ENCODE results near the gene MELTF. TPM values are rescaled to one million over a fixed set of nuclear protein-coding genes. Genes with fewer than 3 reads are reported as not detected.

MELTF gene
- total and polyA plus RNA-seq, 9 of the 15 experiments (the other 6 are each of a cell fraction or from before 2014, with no cell fraction given), result 0.35 to 10.5 (median 4.5) TPM

- TF ChIP-seq, protein P1, sequence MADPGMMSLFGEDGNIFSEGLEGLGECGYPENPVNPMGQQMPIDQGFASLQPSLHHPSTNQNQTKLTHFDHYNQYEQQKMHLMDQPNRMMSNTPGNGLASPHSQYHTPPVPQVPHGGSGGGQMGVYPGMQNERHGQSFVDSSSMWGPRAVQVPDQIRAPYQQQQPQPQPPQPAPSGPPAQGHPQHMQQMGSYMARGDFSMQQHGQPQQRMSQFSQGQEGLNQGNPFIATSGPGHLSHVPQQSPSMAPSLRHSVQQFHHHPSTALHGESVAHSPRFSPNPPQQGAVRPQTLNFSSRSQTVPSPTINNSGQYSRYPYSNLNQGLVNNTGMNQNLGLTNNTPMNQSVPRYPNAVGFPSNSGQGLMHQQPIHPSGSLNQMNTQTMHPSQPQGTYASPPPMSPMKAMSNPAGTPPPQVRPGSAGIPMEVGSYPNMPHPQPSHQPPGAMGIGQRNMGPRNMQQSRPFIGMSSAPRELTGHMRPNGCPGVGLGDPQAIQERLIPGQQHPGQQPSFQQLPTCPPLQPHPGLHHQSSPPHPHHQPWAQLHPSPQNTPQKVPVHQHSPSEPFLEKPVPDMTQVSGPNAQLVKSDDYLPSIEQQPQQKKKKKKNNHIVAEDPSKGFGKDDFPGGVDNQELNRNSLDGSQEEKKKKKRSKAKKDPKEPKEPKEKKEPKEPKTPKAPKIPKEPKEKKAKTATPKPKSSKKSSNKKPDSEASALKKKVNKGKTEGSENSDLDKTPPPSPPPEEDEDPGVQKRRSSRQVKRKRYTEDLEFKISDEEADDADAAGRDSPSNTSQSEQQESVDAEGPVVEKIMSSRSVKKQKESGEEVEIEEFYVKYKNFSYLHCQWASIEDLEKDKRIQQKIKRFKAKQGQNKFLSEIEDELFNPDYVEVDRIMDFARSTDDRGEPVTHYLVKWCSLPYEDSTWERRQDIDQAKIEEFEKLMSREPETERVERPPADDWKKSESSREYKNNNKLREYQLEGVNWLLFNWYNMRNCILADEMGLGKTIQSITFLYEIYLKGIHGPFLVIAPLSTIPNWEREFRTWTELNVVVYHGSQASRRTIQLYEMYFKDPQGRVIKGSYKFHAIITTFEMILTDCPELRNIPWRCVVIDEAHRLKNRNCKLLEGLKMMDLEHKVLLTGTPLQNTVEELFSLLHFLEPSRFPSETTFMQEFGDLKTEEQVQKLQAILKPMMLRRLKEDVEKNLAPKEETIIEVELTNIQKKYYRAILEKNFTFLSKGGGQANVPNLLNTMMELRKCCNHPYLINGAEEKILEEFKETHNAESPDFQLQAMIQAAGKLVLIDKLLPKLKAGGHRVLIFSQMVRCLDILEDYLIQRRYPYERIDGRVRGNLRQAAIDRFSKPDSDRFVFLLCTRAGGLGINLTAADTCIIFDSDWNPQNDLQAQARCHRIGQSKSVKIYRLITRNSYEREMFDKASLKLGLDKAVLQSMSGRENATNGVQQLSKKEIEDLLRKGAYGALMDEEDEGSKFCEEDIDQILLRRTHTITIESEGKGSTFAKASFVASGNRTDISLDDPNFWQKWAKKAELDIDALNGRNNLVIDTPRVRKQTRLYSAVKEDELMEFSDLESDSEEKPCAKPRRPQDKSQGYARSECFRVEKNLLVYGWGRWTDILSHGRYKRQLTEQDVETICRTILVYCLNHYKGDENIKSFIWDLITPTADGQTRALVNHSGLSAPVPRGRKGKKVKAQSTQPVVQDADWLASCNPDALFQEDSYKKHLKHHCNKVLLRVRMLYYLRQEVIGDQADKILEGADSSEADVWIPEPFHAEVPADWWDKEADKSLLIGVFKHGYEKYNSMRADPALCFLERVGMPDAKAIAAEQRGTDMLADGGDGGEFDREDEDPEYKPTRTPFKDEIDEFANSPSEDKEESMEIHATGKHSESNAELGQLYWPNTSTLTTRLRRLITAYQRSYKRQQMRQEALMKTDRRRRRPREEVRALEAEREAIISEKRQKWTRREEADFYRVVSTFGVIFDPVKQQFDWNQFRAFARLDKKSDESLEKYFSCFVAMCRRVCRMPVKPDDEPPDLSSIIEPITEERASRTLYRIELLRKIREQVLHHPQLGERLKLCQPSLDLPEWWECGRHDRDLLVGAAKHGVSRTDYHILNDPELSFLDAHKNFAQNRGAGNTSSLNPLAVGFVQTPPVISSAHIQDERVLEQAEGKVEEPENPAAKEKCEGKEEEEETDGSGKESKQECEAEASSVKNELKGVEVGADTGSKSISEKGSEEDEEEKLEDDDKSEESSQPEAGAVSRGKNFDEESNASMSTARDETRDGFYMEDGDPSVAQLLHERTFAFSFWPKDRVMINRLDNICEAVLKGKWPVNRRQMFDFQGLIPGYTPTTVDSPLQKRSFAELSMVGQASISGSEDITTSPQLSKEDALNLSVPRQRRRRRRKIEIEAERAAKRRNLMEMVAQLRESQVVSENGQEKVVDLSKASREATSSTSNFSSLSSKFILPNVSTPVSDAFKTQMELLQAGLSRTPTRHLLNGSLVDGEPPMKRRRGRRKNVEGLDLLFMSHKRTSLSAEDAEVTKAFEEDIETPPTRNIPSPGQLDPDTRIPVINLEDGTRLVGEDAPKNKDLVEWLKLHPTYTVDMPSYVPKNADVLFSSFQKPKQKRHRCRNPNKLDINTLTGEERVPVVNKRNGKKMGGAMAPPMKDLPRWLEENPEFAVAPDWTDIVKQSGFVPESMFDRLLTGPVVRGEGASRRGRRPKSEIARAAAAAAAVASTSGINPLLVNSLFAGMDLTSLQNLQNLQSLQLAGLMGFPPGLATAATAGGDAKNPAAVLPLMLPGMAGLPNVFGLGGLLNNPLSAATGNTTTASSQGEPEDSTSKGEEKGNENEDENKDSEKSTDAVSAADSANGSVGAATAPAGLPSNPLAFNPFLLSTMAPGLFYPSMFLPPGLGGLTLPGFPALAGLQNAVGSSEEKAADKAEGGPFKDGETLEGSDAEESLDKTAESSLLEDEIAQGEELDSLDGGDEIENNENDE (IDR thresholded peaks at IDR 0.05; ENCODE audit: low read depth, low read length), result no peak
- TF ChIP-seq ATF4 (CRISPR knock-in tag; IDR thresholded peaks at IDR 0.05), result no peak
- no peak for TF ChIP-seq TCF7 (IDR thresholded peaks at IDR 0.05; ENCODE audit: borderline replicate concordance)
- TF ChIP-seq DMBX1 (CRISPR knock-in tag; IDR thresholded peaks at IDR 0.05; ENCODE audit: borderline replicate concordance), result peak; percentile 22; the same call in 1 of the 2 replicates
- no peak for TF ChIP-seq ZNF384 (IDR thresholded peaks at IDR 0.05; ENCODE audit: low read depth, low read length)
- TF ChIP-seq XRCC5 (IDR thresholded peaks at IDR 0.05; ENCODE audit: low read depth, low read length), result no peak
- TF ChIP-seq TCF3 (CRISPR knock-in tag; IDR thresholded peaks at IDR 0.05), result no peak
- TF ChIP-seq ZKSCAN8 (CRISPR knock-in tag; IDR thresholded peaks at IDR 0.05), result no peak
- no peak for TF ChIP-seq THRA (IDR thresholded peaks at IDR 0.05)
- no peak for TF ChIP-seq ZHX1 (conservative IDR thresholded peaks at IDR 0.05; ENCODE audit: low read length)
These were observed 59.7 kb downstream of the MELTF start (continued) for GRCh38 chr3:196969660-196970546.

Data from K562 (cell line).